Measurements from ENCODE around the gene BUD31. TPM values are rescaled to one million over a fixed set of nuclear protein-coding genes. Genes with fewer than 3 reads are reported as not detected.

The BUD31 gene
- total and polyA plus RNA-seq, 2 of the 13 experiments (the other 11 are each of a cell fraction or from before 2014, with no cell fraction given), result 35.1 to 79.1 TPM

- no peak for TF ChIP-seq PCBP1 (IDR thresholded peaks at IDR 0.05; ENCODE audit: borderline replicate concordance, low read depth, low read length)
- peak; percentile 73 for TF ChIP-seq HMGXB3 (CRISPR knock-in tag; IDR thresholded peaks at IDR 0.05; ENCODE audit: borderline replicate concordance)
- TF ChIP-seq DBP (CRISPR knock-in tag; IDR thresholded peaks at IDR 0.05; ENCODE audit: not compliant biosample characterization), result no peak
- TF ChIP-seq ZNF326 (CRISPR knock-in tag; IDR thresholded peaks at IDR 0.05; ENCODE audit: borderline replicate concordance), result no peak
- TF ChIP-seq ZNF512B (CRISPR knock-in tag; IDR thresholded peaks at IDR 0.05; ENCODE audit: borderline replicate concordance), result no peak
- TF ChIP-seq BATF2 (CRISPR knock-in tag; IDR thresholded peaks at IDR 0.05), result no peak
- peak; percentile 74; the same call in 1 of the 2 replicates for TF ChIP-seq ZNF205 (CRISPR knock-in tag; IDR thresholded peaks at IDR 0.05)
- TF ChIP-seq SRSF1 (optimal IDR thresholded peaks at IDR 0.05; ENCODE audit: low read depth, low read length), result peak; percentile 33
- no peak for TF ChIP-seq ZSCAN30 (CRISPR knock-in tag; IDR thresholded peaks at IDR 0.05)
- peak; percentile 68; the same call in 1 of the 2 replicates for TF ChIP-seq ZNF337 (CRISPR knock-in tag; IDR thresholded peaks at IDR 0.05; ENCODE audit: borderline replicate concordance, low read depth)
- no peak for TF ChIP-seq LRRFIP1 (CRISPR knock-in tag; conservative IDR thresholded peaks at IDR 0.05)
- no peak for TF ChIP-seq ZUFSP (CRISPR knock-in tag; IDR thresholded peaks at IDR 0.05; ENCODE audit: borderline replicate concordance)
- peak; percentile 91 for TF ChIP-seq SIN3A (IDR thresholded peaks at IDR 0.05; ENCODE audit: borderline replicate concordance, low read depth, low read length)
Measured at GRCh38 chr7:99408379-99409191, at the start of gene BUD31, which contains the start of gene PDAP1 (continued).

Measured in HepG2 (cell line).